Bronchial epithelial cell (primary cell): ENCODE data around the gene COL23A1. TPM values are rescaled to one million over a fixed set of nuclear protein-coding genes. Genes with fewer than 3 reads are reported as not detected.

Experiments
- DNase-seq: peaks from one replicate; pipeline ENCODE4 v3.0.0-alpha.2; 2010; ENCODE audit warnings: low read depth
- FAIRE-seq: peaks from 2 replicates; lab custom pipeline; 2011; peaks lifted over from hg19 to GRCh38; lab: Jason Lieb, UNC
- H3K27me3 ChIP-seq: 2 replicates; pipeline ENCODE4 v1.5.1; 2011; ENCODE audit warnings: low read length; ENCODE audit not compliant: control insufficient read depth, insufficient read depth
- H3K36me3 ChIP-seq: 2 replicates; pipeline ENCODE4 v1.5.1; 2011; ENCODE audit warnings: low read length; ENCODE audit not compliant: control insufficient read depth, insufficient read depth
- H3K4me3 ChIP-seq: 2 replicates; pipeline ENCODE4 v1.5.1; 2011; ENCODE audit warnings: mild to moderate bottlenecking, low read depth, low read length, control low read depth
- total RNA-seq: library from RNA; depleted of rRNA; stranded (reverse); fragments of >200 nt; gene quantifications from 2 replicates; pipeline ENCODE4 v1.2.1, GENCODE V29; 2014
- TF ChIP-seq, protein P1 (sequence below): IDR thresholded peaks from 2 replicates; pipeline ENCODE4 v1.5.1; 2011; ENCODE audit warnings: mild to moderate bottlenecking, moderate library complexity, low read length, control low read depth, inconsistent platforms; ENCODE audit not compliant: insufficient read depth, severe bottlenecking

Gene COL23A1
- total RNA-seq, 1 donor from 2014 or later, result 0.26 TPM

DNA sequence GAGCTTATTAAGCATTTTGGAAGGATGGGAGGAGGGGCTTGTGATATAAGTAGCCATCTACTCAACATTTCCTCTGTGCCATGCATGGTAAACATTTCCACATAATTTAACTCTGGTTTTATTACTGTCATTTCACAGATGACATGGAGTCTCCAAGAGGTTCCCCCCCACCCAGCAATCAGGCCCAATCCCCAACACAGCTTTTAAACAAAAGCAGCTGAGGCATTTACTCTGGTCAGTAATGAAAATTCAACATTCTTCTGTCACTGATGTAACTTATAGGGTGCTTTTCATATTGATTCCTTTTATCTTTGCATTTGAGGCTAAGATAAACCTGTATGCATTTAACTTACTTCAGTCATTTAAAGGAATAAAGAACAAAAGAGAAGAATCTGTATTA lies 128.1 kb downstream of the COL23A1 start:
- Histone ChIP-seq H3K4me3 (no peak overlapping the region), H3K27me3 (peaks cover 2% of the 10 kb centered on the region), H3K36me3 (no peaks in the 10 kb centered on the region)
- FAIRE-seq (no peak), DNase-seq (no peak)
- TF ChIP-seq, protein P1, sequence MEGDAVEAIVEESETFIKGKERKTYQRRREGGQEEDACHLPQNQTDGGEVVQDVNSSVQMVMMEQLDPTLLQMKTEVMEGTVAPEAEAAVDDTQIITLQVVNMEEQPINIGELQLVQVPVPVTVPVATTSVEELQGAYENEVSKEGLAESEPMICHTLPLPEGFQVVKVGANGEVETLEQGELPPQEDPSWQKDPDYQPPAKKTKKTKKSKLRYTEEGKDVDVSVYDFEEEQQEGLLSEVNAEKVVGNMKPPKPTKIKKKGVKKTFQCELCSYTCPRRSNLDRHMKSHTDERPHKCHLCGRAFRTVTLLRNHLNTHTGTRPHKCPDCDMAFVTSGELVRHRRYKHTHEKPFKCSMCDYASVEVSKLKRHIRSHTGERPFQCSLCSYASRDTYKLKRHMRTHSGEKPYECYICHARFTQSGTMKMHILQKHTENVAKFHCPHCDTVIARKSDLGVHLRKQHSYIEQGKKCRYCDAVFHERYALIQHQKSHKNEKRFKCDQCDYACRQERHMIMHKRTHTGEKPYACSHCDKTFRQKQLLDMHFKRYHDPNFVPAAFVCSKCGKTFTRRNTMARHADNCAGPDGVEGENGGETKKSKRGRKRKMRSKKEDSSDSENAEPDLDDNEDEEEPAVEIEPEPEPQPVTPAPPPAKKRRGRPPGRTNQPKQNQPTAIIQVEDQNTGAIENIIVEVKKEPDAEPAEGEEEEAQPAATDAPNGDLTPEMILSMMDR, result no peak

- DNase-seq (peak; percentile 39), FAIRE-seq (no peak)
- Histone ChIP-seq H3K27me3 (peaks cover 2% of the 10 kb centered on the region), H3K36me3 (no peaks in the 10 kb centered on the region), H3K4me3 (no peak overlapping the region)
- TF ChIP-seq, protein P1, result peak; percentile 89
These were observed 129.0 kb downstream of the COL23A1 start for GRCh38 chr5:178461004-178461730.

DNA sequence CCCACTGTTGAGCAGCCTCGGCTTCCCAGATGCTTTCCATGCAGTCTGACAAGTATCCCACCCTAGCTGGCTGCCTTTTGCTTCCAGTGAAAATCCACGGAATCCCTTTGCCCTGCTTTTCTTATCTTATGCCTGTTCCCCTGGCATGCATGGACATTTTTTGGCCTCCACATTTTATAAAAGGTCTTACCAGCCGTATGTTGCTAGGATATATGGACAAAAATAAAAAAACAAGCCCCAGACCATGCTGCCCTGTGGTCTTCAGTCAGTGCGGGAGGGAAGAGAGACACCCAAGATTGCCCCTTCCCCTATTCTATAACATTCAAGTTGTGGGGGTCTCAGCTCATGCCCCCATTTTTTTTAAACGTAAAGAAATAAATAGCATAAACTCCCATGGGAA lies 129.6 kb downstream of the COL23A1 start:
- FAIRE-seq (no peak), DNase-seq (no peak)
- H3K36me3 ChIP-seq, result no peaks in the 10 kb centered on the region
- H3K27me3 ChIP-seq, result peaks cover 2% of the 10 kb centered on the region
- H3K4me3 ChIP-seq, result no peak overlapping the region
- TF ChIP-seq, protein P1, result no peak

DNA sequence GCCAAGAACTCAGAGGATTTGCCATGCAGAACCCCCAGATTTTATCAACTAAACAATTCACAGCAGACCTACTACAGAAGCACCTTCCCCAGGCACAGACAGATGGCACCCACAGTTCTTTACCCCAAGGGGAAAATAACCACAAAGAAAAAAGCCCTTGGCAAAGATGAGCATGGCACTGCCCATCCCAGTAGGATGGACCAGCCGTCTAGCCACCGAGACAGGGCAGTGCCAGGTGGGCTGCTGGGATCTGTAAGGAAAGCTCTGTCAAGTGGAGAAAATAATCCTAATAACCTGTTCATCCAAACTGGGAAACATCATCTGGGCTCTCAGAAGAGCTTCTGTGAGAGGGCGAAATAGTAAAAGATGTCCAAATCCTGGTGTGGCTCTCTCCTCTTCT lies 130.0 kb downstream of the COL23A1 start:
- TF ChIP-seq, protein P1, result no peak
- Histone ChIP-seq H3K27me3 (peaks cover 2% of the 10 kb centered on the region), H3K4me3 (no peak overlapping the region), H3K36me3 (no peaks in the 10 kb centered on the region)
- DNase-seq, result no peak
- no peak for FAIRE-seq

- no peak for FAIRE-seq
- Histone ChIP-seq H3K4me3 (no peak overlapping the region), H3K27me3 (peaks cover 2% of the 10 kb centered on the region), H3K36me3 (no peaks in the 10 kb centered on the region)
- no peak for DNase-seq
- TF ChIP-seq, protein P1, result no peak
These were observed 132.1 kb downstream of the COL23A1 start for GRCh38 chr5:178458140-178458539.

GRCh38 chr5:178457471-178457870 lies 132.7 kb downstream of the COL23A1 start:
- no peak for DNase-seq
- TF ChIP-seq, protein P1, result no peak
- peaks cover 2% of the 10 kb centered on the region for H3K27me3 ChIP-seq
- no peak overlapping the region for H3K4me3 ChIP-seq
- FAIRE-seq, result no peak
- no peaks in the 10 kb centered on the region for H3K36me3 ChIP-seq
